ENCODE measurements around the gene MIS12. TPM values are rescaled to one million over a fixed set of nuclear protein-coding genes. Genes with fewer than 3 reads are reported as not detected.

Gene MIS12
- total and polyA plus RNA-seq, 2 of the 8 experiments (the other 6 are each of a cell fraction or from before 2014, with no cell fraction given): 9.5 to 25.6 TPM

DNA sequence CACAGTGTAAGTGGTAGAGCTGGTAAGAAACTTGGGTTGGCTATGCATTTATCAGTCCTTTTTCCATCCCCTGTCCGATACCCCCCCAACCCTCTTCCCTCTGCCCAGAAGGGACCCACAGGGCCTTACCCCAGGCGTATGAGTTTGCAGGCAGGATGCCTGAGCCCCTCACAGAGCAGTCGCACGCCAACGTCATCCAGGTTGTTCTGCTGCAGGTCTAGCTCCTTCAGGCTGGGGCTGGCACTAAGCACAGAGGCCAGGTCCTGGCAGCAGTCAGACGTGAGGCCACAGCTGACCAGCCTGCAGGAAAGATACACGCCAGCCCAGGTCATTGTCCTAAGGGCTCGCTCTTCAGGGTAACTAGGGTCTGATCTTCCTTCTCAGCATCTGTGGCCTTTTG lies 52.9 kb downstream of the MIS12 start:
- no peaks in the 10 kb centered on the region for H3K79me2 ChIP-seq (ENCODE audit: control insufficient read depth in 1 of 2, insufficient read depth in 2 of 2, low read length in 2 of 2)
- no peak overlapping the region for H2BK20ac ChIP-seq (ENCODE audit: low read length)
- ChIA-PET POLR2A (ENCODE audit: partially characterized antibody) (interaction anchor here (1.2 kb wide), 1 partner anchor 72 kb away, joined by 3 read pairs; no protein-coding TSS in a partner anchor), CTCF (ENCODE audit: partially characterized antibody) (interaction anchor here (0.6 to 1.1 kb wide), 2 partner anchors 11 to 78 kb away, joined by 3 read pairs; no protein-coding TSS in a partner anchor)
- H3K56ac ChIP-seq (replicated peaks; ENCODE audit: insufficient read length, low read depth, low read length): no peak overlapping the region
- H4K91ac ChIP-seq (replicated peaks; ENCODE audit: insufficient read length, low read length): no peak overlapping the region
- no peaks in the 10 kb centered on the region for H3K36me3 ChIP-seq (ENCODE audit: control insufficient read depth in 2 of 4, insufficient read depth in 4 of 4, low read length in 3 of 4)
- no peak overlapping the region for H4K8ac ChIP-seq (ENCODE audit: extremely low read depth, insufficient read depth, low read length)
- 0 out of 2 replicates have a peak overlapping the region, but pooled peaks have one; percentile 17 for H2BK12ac ChIP-seq (ENCODE audit: low read depth, low read length)
- H2BK5ac ChIP-seq (ENCODE audit: low read depth, low read length): no peak overlapping the region
- no peak overlapping the region for H3K9ac ChIP-seq (replicated peaks in 1 of 4; ENCODE audit: extremely low read depth in 1 of 4, low read depth in 3 of 4, low read length in 3 of 4)
- H4K20me1 ChIP-seq (replicated peaks in 1 of 2; ENCODE audit: control insufficient read depth in 1 of 2, insufficient read depth in 2 of 2, low read length in 2 of 2): no peaks in the 10 kb centered on the region
- H4K5ac ChIP-seq (ENCODE audit: insufficient read length, low read depth, low read length): no peak overlapping the region
- FAIRE-seq (no peak), DNase-seq (ENCODE audit: low read depth in 1 of 2, low spot score in 2 of 2) (no peak)
- H3K27me3 ChIP-seq (replicated peaks in 1 of 4; ENCODE audit: control insufficient read depth in 3 of 4, extremely low read depth in 1 of 4, insufficient read depth in 3 of 4, low read length in 3 of 4): no peaks in the 10 kb centered on the region
- no peaks in the 10 kb centered on the region for H3K79me1 ChIP-seq (ENCODE audit: low read depth, low read length)
- peaks cover 0 to 6% (median 2%) of the 10 kb centered on the region in 4 experiments; a peak in 4 of 7 replicates for H3K4me1 ChIP-seq (replicated peaks in 1 of 4; ENCODE audit: control insufficient read depth in 3 of 4, insufficient read depth in 4 of 4, low read length in 3 of 4)
- H3K14ac ChIP-seq (ENCODE audit: insufficient read length): no peak overlapping the region
- no peak overlapping the region for H3K27ac ChIP-seq (ENCODE audit: low read depth, low read length)
- H3K4me3 ChIP-seq (ENCODE audit: extremely low read depth in 1 of 4, insufficient read depth in 2 of 4, low read depth in 3 of 4, low read length in 4 of 4): no peak overlapping the region
- H3K23me2 ChIP-seq (ENCODE audit: low read depth, low read length): no peaks in the 10 kb centered on the region
- no peak overlapping the region for H2BK15ac ChIP-seq (ENCODE audit: low read length)
- H3K23ac ChIP-seq (ENCODE audit: insufficient read length): no peak overlapping the region
- H2AFZ ChIP-seq (ENCODE audit: low read length): no peak overlapping the region
- H3K9me3 ChIP-seq (ENCODE audit: insufficient read depth in 2 of 2, low read depth in 1 of 2, low read length in 1 of 2): no peaks in the 10 kb centered on the region
- no peak overlapping the region for H3K4me2 ChIP-seq (ENCODE audit: insufficient read depth in 1 of 2, low read depth in 2 of 2, low read length in 2 of 2)
- WGBS, 2 experiments (ENCODE audit: extremely low coverage in 1 of 2, insufficient coverage in 1 of 2, insufficient read length in 1 of 2, insufficient replicate concordance in 2 of 2, low coverage in 1 of 2, low lambda C conversion rate in 2 of 2, missing lambda C conversion rate in 1 of 2): 89% methylated on average over 8 of the region's 8 CpGs; no CpG with 5 or more reads in 1 of the 2 experiments
- H3K4ac ChIP-seq (replicated peaks; ENCODE audit: insufficient read length, low read depth, low read length): no peak overlapping the region
- H3K18ac ChIP-seq (ENCODE audit: extremely low read depth, low read length): no peak overlapping the region
- H2AK5ac ChIP-seq (ENCODE audit: low read depth, low read length): no peak overlapping the region
- no peak overlapping the region for H2BK120ac ChIP-seq (replicated peaks; ENCODE audit: low read depth, low read length)
- no peak for TF ChIP-seq EGR1 (IDR thresholded peaks at IDR 0.05; ENCODE audit: borderline replicate concordance, low read depth, low read length)
